ENCODE data around the gene DNAJA1.

DNA sequence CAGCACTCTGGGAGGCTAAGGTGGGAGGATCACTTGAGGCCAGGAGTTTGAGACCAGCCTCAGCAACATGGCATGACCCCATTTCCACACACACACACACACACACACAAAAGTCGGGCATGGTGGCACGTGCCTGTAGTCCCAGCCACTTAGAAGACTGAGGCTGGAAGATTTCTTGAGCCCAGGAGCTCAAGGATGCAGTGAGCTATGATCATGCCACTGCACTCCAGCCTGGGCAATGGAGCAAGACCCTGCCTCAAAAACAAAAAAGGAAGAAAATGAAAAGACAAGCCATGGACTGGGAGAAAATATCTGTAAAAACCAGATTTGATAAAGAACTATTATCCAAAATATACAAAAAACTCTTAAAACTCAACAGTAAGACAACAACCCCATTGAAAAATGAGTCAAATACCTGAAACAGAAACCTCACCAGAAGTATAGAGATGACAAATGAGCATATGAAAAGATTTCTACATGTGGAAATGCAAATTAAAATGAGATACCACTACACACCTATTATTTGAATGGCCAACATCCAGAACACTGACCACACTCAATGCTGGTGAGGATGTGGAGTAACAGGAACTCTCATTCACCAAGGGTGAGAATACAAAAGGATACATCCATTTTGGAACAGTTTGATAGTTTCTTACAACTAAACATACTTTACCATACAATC is 24.7 kb downstream of the DNAJA1 start:
- TF ChIP-seq, protein P1, sequence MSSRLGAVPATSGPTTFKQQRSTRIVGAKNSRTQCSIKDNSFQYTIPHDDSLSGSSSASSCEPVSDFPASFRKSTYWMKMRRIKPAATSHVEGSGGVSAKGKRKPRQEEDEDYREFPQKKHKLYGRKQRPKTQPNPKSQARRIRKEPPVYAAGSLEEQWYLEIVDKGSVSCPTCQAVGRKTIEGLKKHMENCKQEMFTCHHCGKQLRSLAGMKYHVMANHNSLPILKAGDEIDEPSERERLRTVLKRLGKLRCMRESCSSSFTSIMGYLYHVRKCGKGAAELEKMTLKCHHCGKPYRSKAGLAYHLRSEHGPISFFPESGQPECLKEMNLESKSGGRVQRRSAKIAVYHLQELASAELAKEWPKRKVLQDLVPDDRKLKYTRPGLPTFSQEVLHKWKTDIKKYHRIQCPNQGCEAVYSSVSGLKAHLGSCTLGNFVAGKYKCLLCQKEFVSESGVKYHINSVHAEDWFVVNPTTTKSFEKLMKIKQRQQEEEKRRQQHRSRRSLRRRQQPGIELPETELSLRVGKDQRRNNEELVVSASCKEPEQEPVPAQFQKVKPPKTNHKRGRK (CRISPR knock-in tag; IDR thresholded peaks at IDR 0.05; ENCODE audit: borderline replicate concordance): no peak
- no peak for TF ChIP-seq NR2C2 (CRISPR knock-in tag; IDR thresholded peaks at IDR 0.05)
- TF ChIP-seq NFE2L1 (CRISPR knock-in tag; IDR thresholded peaks at IDR 0.05): no peak
- no peak for TF ChIP-seq ESRRA (CRISPR knock-in tag; IDR thresholded peaks at IDR 0.05; ENCODE audit: borderline replicate concordance)
- TF ChIP-seq, protein P2, sequence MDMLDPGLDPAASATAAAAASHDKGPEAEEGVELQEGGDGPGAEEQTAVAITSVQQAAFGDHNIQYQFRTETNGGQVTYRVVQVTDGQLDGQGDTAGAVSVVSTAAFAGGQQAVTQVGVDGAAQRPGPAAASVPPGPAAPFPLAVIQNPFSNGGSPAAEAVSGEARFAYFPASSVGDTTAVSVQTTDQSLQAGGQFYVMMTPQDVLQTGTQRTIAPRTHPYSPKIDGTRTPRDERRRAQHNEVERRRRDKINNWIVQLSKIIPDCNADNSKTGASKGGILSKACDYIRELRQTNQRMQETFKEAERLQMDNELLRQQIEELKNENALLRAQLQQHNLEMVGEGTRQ (CRISPR knock-in tag; IDR thresholded peaks at IDR 0.05): no peak
- TF ChIP-seq KAT7 (CRISPR knock-in tag; IDR thresholded peaks at IDR 0.05; ENCODE audit: borderline replicate concordance): no peak
- no peak for TF ChIP-seq E2F5 (CRISPR knock-in tag; IDR thresholded peaks at IDR 0.05)
- TF ChIP-seq, protein P3, sequence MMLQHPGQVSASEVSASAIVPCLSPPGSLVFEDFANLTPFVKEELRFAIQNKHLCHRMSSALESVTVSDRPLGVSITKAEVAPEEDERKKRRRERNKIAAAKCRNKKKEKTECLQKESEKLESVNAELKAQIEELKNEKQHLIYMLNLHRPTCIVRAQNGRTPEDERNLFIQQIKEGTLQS (CRISPR knock-in tag; conservative IDR thresholded peaks at IDR 0.05): no peak
- TF ChIP-seq JAZF1 (CRISPR knock-in tag; IDR thresholded peaks at IDR 0.05): no peak
- no peak for TF ChIP-seq FOXP4 (CRISPR knock-in tag; IDR thresholded peaks at IDR 0.05)
- TF ChIP-seq, protein P4, sequence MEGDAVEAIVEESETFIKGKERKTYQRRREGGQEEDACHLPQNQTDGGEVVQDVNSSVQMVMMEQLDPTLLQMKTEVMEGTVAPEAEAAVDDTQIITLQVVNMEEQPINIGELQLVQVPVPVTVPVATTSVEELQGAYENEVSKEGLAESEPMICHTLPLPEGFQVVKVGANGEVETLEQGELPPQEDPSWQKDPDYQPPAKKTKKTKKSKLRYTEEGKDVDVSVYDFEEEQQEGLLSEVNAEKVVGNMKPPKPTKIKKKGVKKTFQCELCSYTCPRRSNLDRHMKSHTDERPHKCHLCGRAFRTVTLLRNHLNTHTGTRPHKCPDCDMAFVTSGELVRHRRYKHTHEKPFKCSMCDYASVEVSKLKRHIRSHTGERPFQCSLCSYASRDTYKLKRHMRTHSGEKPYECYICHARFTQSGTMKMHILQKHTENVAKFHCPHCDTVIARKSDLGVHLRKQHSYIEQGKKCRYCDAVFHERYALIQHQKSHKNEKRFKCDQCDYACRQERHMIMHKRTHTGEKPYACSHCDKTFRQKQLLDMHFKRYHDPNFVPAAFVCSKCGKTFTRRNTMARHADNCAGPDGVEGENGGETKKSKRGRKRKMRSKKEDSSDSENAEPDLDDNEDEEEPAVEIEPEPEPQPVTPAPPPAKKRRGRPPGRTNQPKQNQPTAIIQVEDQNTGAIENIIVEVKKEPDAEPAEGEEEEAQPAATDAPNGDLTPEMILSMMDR (IDR thresholded peaks at IDR 0.05): no peak
- no peak for TF ChIP-seq ZNF232 (CRISPR knock-in tag; IDR thresholded peaks at IDR 0.05)

Measured in WTC11 (cell line).